ENCODE results near the gene KCNH1.
"Not testable (repeated sequence)": the region's sequence is repeated elsewhere in the genome, so short reads cannot be mapped to it uniquely, and the experiment has no call there.

The KCNH1 gene

GRCh38 chr1:211111351-211111750, 22.6 kb downstream of the KCNH1 start:
- no peak for DNase-seq (ENCODE audit: extremely low read depth in 1 of 2, low read depth in 1 of 2)

- DNase-seq (ENCODE audit: extremely low read depth in 1 of 2, low read depth in 1 of 2), result no peak
Measured at GRCh38 chr1:211101481-211101880, 32.5 kb downstream of the KCNH1 start.

- no peak for DNase-seq (ENCODE audit: extremely low read depth in 1 of 2, low read depth in 1 of 2)
Measured at GRCh38 chr1:211099393-211099792, 34.6 kb downstream of the KCNH1 start.

- no peak for DNase-seq (ENCODE audit: extremely low read depth in 1 of 2, low read depth in 1 of 2)
Measured at GRCh38 chr1:211095381-211095780, 38.6 kb downstream of the KCNH1 start.

GRCh38 chr1:211092955-211093354, 41.0 kb downstream of the KCNH1 start:
- no peak for DNase-seq (ENCODE audit: extremely low read depth in 1 of 2, low read depth in 1 of 2)

GRCh38 chr1:211091867-211092266, 42.1 kb downstream of the KCNH1 start:
- DNase-seq (ENCODE audit: extremely low read depth in 1 of 2, low read depth in 1 of 2), result no peak

GRCh38 chr1:211089536-211089935, 44.4 kb downstream of the KCNH1 start:
- DNase-seq (ENCODE audit: extremely low read depth in 1 of 2, low read depth in 1 of 2), result no peak

GRCh38 chr1:211088156-211088555, 45.8 kb downstream of the KCNH1 start:
- DNase-seq (ENCODE audit: extremely low read depth in 1 of 2, low read depth in 1 of 2), result no peak

- no peak for DNase-seq (ENCODE audit: extremely low read depth in 1 of 2, low read depth in 1 of 2)
Measured at GRCh38 chr1:211082824-211083223, 51.1 kb downstream of the KCNH1 start.

- not testable (repeated sequence) for DNase-seq (ENCODE audit: extremely low read depth in 1 of 2, low read depth in 1 of 2)
Measured at GRCh38 chr1:211081447-211081846, 52.5 kb downstream of the KCNH1 start.

GRCh38 chr1:211068976-211069375, 65.0 kb downstream of the KCNH1 start:
- DNase-seq (ENCODE audit: extremely low read depth in 1 of 2, low read depth in 1 of 2), result no peak

GRCh38 chr1:211066781-211067384, 67.1 kb downstream of the KCNH1 start:
- no peak for DNase-seq (ENCODE audit: extremely low read depth in 1 of 2, low read depth in 1 of 2)

- DNase-seq (ENCODE audit: extremely low read depth in 1 of 2, low read depth in 1 of 2), result not testable (repeated sequence)
Measured at GRCh38 chr1:211041838-211042237, 92.1 kb downstream of the KCNH1 start.

- no peak for DNase-seq (ENCODE audit: extremely low read depth in 1 of 2, low read depth in 1 of 2)
Measured at GRCh38 chr1:211037095-211037494, 96.9 kb downstream of the KCNH1 start.

- no peak for DNase-seq (ENCODE audit: extremely low read depth in 1 of 2, low read depth in 1 of 2)
Measured at GRCh38 chr1:211036381-211037060, 97.4 kb downstream of the KCNH1 start.

- no peak for DNase-seq (ENCODE audit: extremely low read depth in 1 of 2, low read depth in 1 of 2)
Measured at GRCh38 chr1:211035821-211036380, 98.0 kb downstream of the KCNH1 start.

- no peak for DNase-seq (ENCODE audit: extremely low read depth in 1 of 2, low read depth in 1 of 2)
Measured at GRCh38 chr1:211033921-211034525, 99.9 kb downstream of the KCNH1 start.

GRCh38 chr1:211024901-211025300, 109.0 kb downstream of the KCNH1 start:
- no peak for DNase-seq (ENCODE audit: extremely low read depth in 1 of 2, low read depth in 1 of 2)

- DNase-seq (ENCODE audit: extremely low read depth in 1 of 2, low read depth in 1 of 2), result no peak
Measured at GRCh38 chr1:211019266-211019665, 114.7 kb downstream of the KCNH1 start.

- no peak for DNase-seq (ENCODE audit: extremely low read depth in 1 of 2, low read depth in 1 of 2)
Measured at GRCh38 chr1:211018690-211019089, 115.3 kb downstream of the KCNH1 start.

- DNase-seq (ENCODE audit: extremely low read depth in 1 of 2, low read depth in 1 of 2), result no peak
Measured at GRCh38 chr1:211017075-211017718, 116.8 kb downstream of the KCNH1 start.
